Left lobe of liver (tissue), 2 donors: ENCODE measurements around the gene FOXRED2. TPM values are rescaled to one million over a fixed set of nuclear protein-coding genes. Genes with fewer than 3 reads are reported as not detected.
"Not testable (repeated sequence)": the region's sequence is repeated elsewhere in the genome, so short reads cannot be mapped to it uniquely, and the experiment has no call there.

Experiments used
- ATAC-seq: fragments of 200-7000 bp; cut with Tn5 transposase; one replicate; pipeline ENCODE4 v1.9.1; 2020; ENCODE audit warnings: mild to moderate bottlenecking, moderate library complexity
- DNase-seq: peaks from one replicate; pipeline ENCODE4 v3.0.0-alpha.2; 2020; ENCODE audit warnings: low spot score
- total RNA-seq: library from RNA; stranded (reverse); gene quantifications from one replicate; pipeline ENCODE4 v1.2.1, GENCODE V29; 2021
- donor health status: DM: no; HTN: no; CAD: no; lungs with moderate emphysema.
- donor health status: DM: no; HTN: yes; CAD: no.

FOXRED2 gene
- total RNA-seq, 1 donor from 2014 or later = 9.0 TPM

DNA sequence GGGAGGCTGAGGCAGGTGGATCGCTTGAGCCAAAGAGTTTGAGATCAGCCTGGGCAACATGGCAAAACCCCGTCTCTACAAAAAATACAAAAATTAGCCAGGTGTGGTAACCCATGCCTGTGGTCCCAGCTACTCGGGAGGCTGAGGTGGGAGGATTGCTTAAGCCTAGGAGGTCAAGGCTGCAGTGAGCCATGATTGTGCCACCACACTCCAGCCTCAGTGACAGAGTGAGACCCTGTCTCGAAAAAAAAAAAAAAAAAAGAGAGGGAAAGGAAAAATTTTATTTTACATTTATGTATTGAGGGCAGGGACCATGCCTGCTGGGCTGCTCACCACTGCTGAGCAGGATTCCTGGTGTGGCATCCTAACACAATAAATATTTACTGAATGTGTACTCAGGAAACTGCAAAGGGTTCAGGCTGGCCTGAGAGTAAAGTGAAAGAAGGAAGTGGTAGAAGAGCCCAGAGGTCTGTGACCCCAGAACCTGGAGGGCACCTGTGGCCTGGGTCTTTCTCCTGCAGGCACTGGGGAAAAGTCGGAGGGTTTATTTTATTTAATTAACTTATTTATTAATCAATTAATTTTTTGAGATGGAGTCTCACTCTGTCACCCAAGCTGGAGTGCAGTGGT lies 53.7 kb downstream of the FOXRED2 start:
- DNase-seq = not testable (repeated sequence)

DNA sequence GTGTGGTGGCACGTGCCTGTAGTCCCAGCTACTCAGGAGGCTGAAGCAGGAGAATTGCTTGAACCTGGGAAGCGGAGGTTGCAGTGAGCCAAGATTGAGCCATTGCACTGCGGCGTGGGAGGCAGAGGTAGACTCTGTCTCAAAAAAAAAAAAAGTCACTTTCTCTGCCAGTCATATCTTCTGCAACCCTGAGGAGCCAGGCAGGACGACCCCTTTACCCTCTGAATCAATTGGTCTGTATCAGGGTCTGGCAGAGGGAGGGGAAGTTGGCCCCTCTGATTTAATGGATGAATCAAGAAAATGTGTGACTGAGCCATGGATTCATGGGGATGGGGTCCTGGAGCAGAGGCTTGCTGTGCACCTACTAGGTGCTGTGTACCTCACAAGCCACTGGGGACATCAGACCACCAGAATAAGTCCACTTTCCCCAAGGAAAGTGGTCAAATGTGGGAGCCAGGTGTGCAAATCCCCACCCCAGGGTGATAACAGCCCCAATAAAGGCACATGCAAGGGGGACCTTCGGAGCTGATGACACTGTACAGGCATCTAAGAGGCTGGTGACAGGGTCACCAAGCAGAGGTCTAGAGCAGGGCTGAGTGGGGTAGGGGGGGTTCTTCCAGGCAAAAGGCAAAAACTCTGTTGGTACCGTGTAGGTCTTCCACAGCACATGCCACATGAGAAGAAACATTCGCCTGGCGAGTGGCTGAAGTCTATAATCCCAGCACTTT lies 54.4 kb downstream of the FOXRED2 start:
- DNase-seq (no peak), ATAC-seq (no peak)

More for the DNA sequence above, 53.7 kb downstream of the FOXRED2 start:
- not testable (repeated sequence) for ATAC-seq

DNA sequence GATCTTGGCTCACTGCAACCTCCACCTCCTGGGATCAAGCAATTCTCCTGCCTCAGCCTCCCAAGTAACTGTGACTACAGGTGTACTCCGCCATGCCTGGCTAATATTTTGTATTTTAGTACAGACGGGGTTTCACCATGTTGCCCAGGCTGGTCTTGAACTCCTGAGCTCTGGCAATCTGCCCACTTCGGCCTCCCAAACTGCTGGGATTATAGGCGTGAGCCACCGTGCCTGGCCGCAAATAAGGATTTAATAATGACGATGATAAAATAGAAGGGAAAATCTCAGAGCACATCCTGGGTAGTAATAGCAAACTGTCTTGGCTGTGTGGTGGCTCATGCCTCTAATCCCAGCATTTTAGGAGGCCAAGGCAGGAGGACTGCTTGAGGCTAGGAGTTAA lies 55.9 kb downstream of the FOXRED2 start:
- not testable (repeated sequence) for DNase-seq, ATAC-seq

DNA sequence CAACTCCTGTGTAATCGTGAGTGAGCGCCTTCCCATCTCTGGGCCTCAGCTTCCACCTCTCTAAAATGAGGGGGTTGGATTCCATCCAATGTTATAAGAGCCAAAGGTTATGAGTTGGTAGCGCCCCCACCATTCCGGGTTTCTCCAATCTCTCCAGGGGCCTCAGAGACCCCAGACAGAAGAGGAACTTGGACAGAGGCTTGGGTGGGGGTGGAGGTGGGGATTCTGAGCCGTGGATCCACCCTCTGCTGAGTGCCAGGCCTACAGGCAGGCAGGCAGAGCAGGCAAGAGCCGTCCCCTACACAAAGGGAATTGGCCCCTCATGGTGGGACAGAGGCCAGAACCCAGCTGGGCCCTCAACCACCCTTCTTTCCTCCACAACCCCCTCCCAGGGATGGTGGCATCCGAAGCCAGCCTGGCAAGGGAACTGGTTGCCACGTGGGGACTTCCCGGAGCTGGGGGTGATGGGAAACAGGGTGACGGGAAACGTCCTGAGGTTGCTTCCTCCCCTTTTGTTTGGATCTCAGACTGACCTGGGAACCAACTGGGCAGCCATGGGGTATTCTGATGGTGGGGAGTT lies 57.2 kb downstream of the FOXRED2 start:
- ATAC-seq = no peak
- DNase-seq = no peak

DNA sequence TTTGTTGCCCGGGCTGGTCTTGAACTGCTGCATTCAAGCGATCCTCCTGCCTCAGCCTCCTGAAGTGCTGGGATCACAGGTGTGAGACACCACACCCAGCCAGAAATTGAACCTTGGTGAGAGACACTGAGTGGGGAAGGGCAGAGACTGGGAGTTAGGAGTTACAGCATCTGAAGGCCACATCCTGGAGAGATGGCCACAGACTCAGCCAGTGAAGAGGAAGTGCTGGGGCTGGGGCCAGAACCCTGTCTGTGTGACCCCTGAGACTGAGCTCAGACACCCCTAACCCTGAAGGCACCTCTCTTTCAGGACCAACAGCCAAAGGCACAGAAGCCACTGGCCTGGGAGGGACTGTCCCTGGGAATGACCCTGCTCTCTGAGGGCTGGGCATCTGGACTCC lies 59.2 kb downstream of the FOXRED2 start:
- ATAC-seq = no peak
- no peak for DNase-seq

DNA sequence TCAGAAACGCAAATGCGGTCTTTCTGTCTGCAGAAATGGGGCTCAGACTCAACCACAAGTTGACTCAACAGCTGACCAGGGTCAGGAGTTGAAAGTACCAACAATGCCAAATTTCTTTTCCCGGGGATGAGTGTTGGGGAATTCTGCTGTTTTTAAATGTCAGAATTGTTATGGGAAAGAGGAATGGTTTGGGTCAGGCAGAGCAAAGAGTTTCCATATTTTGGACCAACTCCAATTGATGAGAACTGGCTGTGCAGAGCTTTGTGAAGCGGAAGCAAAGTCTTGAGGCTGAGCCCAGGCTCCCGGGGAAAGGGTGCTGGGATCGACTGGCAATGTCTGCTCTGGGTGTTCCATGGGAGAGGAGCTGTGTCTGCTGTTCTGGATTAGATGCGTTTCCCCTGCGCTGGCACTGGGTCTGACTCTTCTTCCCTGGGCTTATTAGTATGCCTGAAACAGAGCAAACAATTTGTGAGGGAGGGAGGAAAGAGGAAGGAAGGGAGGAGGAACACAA lies 61.6 kb downstream of the FOXRED2 start:
- DNase-seq (no peak), ATAC-seq (peak; percentile 54)

DNA sequence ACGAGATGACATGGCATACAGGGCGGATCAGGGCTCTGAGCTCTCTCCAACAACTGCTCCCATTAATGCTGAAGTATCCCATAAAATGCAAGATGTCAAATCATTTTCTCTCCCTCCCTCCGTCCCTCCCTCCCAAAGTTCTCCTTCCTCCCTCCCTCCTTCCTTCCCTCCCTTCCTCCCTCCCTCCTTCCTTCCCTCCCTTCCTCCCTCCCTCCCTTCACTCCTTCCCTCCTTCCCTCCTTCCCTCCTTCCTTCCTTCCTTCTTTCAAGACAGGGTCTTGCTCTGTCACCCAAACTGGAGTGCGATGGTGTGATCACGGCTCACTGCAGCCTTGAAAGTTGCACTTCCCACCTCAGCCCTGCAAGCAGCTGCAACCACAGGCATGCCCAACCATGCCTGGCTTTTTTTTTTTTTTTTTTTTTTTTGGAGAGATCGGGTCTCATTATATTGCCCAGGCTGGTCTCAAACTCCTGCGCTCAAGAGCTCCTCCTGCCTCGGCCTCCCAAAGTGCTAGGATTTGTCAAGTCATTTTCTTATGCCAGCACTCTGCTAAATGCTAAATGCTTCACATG lies 63.6 kb downstream of the FOXRED2 start:
- DNase-seq (no peak), ATAC-seq (no peak)

DNA sequence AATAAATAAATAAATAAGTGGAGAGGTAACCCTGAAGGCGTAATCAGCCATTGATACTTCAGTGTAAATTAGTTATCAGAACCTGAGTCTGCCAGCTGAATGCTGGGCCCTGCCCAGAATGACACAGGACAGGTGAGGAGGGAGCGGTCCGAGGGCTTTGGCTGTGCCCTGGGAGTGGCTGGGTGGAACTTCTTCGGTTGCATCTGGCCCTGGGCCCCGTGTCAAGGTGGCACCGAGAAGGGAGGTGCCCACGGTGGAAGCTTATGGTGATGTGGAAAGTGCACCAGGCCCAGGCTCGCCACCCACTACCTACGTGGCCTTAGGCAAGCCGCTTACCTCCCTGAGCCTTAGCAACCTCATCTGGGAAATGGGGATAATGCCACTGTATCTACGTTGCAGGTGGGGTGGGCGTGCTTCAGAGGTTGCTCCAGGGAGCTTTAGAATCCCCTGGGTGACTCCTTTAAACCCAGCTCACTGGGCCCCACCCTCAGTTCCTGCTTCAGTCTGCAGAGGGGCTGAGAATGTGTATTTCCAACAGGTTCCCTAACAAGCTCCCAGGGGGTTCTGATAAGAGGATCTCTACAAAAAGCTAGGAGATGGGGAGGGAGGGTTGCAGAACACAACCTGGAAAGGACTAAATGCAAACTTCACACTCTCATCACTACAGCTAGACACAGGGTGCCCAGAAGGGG lies 64.2 kb downstream of the FOXRED2 start:
- ATAC-seq (no peak), DNase-seq (no peak)

DNA sequence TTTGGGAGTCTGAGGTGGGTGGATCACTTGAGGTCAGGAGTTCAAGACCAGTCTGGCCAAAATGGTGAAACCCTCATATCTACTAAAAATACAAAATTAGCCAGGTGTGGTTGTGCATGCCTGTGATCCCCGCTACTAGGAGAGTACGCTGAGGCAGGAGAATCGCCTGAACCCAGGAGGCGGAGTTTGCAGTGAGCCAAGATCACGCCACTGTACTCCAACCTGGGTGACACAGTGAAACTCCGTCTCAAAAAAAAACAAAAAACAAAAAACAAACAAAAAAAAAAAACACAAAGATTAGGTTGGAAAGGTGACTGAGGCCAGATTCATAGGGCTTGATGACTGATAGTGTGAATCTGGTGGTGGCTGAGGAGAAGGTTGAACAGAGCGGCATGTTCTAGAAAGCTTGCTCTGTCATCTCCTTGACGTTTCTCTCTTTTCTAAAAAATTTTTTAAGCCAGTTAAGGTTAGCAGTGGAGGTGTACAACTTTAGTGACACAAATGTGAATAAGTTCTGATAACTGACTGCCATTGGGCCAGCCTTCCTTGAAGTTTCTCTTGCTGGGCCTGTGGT lies 66.3 kb downstream of the FOXRED2 start:
- ATAC-seq (no peak), DNase-seq (no peak)

DNA sequence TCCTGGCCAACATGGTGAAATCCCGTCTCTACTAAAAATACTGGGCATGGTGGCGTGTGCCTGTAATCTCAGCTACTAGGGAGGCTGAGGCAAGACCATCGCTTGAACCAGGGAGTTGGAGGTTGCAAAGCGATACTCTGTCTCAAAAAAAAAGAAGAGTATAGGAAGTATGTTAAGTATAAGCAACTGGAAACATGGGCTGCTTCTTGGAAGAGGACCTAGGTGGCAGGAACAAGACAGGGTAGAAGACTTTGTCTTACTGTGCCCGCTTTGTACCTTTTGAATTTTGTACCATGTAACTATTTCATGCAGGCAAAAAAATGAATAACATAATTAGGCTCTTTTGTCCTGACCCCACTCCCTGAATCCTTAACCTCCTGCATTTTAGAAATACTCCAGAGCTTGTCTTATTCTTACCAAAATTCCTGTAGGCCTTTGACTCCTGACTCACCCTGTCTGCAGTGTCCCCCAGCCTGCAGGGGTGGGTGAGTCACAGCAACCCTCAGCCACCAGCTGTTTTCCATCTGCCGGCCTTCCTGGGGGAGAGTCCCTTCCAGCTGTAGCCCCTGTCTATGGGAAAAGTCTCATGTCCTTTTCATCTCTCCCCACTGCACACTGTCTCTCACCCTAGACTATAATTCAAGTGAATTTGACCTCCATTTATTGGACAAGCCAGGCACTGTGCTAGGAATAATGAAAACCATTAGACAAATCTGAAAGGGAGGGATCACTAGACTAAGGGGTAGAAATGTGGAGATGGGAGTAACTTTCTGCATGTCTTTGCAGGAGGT lies 67.2 kb downstream of the FOXRED2 start:
- no peak for DNase-seq
- ATAC-seq = peak; percentile 37

Other genes starting within 250 kb of the FOXRED2 start
- 204 TPM for gene MYH9, start 119.1 kb downstream of the FOXRED2 start, total RNA-seq
- 65.3 TPM for gene TXN2, start 25.4 kb downstream of the FOXRED2 start, total RNA-seq
- 34.5 TPM for gene EIF3D, start 22.1 kb upstream of the FOXRED2 start, total RNA-seq
- gene CACNG2, start 196.7 kb upstream of the FOXRED2 start, total RNA-seq = not detected